Dendritic cell treated with granulocyte-macrophage colony-stimulating factor and Interleukin-4, amounts not matched to agents 40 ng/mL and 50 ng/mL, for 4 days (primary cell): ENCODE measurements around the gene CCDC74B.
"Not testable (repeated sequence)": the region's sequence is repeated elsewhere in the genome, so short reads cannot be mapped to it uniquely, and the experiment has no call there.

Experiments
- H3K27ac Mint-ChIP-seq: one replicate; pipeline ENCODE4 v1.8.0; 2022; ENCODE audit warnings: mild to moderate bottlenecking, mixed read lengths
- H3K27me3 Mint-ChIP-seq: one replicate; pipeline ENCODE4 v1.8.0; 2022; ENCODE audit warnings: mild to moderate bottlenecking, mixed read lengths
- H3K36me3 Mint-ChIP-seq: one replicate; pipeline ENCODE4 v1.8.0; 2022; ENCODE audit warnings: low read depth, mixed read lengths
- H3K4me1 Mint-ChIP-seq: one replicate; pipeline ENCODE4 v1.8.0; 2022; ENCODE audit warnings: low read depth, mixed read lengths
- H3K4me3 Mint-ChIP-seq: one replicate; pipeline ENCODE4 v1.8.0; 2022; ENCODE audit warnings: mild to moderate bottlenecking, moderate library complexity, mixed read lengths
- H3K9me3 Mint-ChIP-seq: one replicate; pipeline ENCODE4 v1.8.0; 2022; ENCODE audit warnings: mixed read lengths
- intact Hi-C: fragments of 100-400 bp; cut with micrococcal nuclease; formaldehyde crosslinking; loops from one replicate; pipeline ENCODE4 v1.15.0; 2022

Gene CCDC74B

DNA sequence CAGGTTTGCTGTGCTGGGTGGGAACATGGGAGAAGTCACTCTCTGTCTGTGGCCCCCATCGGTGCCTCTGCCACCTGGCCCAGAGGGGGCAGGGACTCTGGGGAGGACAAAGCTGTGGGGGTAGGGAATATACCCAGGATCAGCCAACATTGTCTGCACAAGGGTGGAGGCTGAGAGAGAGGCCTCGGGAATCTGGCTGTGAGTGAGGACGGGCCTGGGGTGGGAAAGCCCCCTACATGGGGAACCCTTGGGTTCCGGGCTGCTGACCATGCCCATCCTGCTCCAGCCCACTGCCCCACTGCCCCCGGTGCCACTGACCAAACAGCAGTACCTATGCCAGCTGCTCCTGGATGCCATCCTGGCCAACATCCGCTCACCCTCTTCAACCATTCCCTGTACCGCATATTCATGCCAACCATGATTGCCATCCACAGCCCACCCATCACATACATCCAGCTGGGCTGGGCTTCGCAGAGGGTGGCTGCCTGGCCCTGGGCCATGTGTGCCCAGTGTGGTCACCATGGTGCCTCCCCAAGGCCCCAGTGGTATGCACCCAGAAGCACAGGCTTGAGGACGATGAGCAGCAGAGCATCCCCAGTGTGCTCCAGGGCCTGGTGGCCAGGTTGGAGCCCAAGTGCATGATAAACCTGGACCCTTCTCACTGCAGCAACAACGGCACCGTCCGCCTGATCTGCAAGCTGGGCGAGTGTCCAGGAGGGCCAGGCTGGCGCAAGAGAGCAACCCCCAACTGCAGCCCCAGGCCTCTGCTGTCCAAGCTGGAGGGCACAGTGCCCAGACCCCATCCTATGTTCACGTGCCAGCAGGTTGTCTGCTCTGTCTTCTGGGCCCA is 9.0 kb downstream of the CCDC74B start:
- intact Hi-C loops: no loop called here
- Mint-ChIP-seq H3K4me1 (no peaks in the 10 kb centered on the region), H3K27me3 (peaks cover 2% of the 10 kb centered on the region), H3K27ac (no peak overlapping the region), H3K36me3 (no peaks in the 10 kb centered on the region), H3K4me3 (no peak overlapping the region), H3K9me3 (no peaks in the 10 kb centered on the region)

DNA sequence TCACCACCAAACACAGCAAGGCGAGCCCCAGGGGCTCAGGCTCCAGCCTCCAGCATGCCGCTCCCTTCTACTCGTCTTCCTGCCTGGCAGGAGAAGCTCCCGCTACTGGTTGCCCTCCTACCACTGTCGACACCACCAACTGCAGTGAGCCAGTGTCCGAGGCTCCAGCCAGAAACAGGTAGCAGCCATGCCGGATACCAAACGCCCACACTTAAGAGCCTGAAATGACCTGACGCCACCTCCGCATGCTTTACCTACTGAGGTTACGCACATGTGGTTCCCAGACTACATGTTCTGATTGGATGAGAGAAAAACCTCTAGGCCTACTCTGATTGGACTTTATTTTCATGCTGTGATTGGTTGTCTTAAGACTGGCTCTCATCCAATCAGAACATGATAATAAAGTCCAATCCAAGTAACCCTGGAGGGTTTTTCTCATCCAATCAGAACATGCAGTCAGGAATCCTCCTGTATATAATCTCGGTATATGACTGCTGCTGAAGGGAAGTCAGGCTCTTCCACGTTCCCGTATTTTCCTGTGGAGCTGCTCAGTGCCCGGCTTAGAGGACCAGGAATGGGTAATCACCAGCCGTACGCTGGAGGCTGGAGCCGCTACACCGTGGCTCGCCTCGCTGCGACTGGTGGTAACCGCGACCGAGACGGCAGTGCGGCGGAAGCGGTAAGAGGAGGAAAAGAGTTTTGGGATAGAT is 15.6 kb downstream of the CCDC74B start, which contains the start of gene POTEF:
TSS of gene POTEF (minus strand) at position 103 of the 710 bp plus-strand sequence. CDS start 8,707 bp downstream, outside the sequence.
- H3K27ac Mint-ChIP-seq, H3K4me3 Mint-ChIP-seq, intact Hi-C loops, H3K4me1 Mint-ChIP-seq, H3K36me3 Mint-ChIP-seq, H3K27me3 Mint-ChIP-seq, H3K9me3 Mint-ChIP-seq: not testable (repeated sequence)

DNA sequence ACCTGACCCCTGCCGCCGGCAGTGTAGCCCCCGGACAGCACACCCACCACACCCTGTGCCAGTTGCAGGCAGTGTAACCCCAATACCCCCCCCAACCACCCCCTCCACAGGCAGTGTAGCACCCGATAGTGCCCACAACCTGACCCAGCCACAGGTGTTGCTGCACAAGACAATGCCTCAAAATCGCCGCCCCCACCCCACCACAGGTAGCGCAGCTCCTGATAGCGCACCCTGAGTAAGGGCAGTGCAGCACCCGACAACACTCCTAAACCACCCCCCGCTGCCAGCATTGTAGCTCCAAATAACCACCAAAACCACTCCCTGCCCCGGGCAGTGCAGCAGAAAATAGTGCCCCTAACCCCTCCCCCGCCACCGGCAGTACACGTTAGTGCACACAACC is 16.4 kb downstream of the CCDC74B start:
- H3K27me3 Mint-ChIP-seq, intact Hi-C loops, H3K4me3 Mint-ChIP-seq, H3K9me3 Mint-ChIP-seq, H3K36me3 Mint-ChIP-seq, H3K27ac Mint-ChIP-seq, H3K4me1 Mint-ChIP-seq: not testable (repeated sequence)

DNA sequence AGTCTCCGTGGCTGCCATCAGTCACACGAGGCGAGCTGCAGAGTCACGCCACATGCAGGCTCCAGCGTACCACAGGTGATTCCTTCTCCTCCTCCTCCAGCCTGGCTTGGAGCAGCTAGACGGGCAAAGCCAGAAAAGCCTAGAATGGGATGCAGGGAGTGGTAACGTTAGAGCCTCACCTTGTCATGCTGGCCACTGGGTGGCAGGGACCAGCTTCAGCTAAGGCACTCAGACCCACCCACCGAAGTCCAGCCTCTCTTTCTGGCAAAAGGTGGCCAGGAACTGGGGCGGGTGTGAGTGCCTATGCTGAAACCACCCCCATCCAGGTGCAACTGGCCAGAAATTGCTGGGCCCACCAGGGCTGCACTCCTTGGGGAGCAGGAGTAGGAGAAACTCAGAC is 17.2 kb downstream of the CCDC74B start:
- H3K27ac Mint-ChIP-seq, H3K4me3 Mint-ChIP-seq, intact Hi-C loops, H3K9me3 Mint-ChIP-seq, H3K4me1 Mint-ChIP-seq, H3K27me3 Mint-ChIP-seq, H3K36me3 Mint-ChIP-seq: not testable (repeated sequence)

DNA sequence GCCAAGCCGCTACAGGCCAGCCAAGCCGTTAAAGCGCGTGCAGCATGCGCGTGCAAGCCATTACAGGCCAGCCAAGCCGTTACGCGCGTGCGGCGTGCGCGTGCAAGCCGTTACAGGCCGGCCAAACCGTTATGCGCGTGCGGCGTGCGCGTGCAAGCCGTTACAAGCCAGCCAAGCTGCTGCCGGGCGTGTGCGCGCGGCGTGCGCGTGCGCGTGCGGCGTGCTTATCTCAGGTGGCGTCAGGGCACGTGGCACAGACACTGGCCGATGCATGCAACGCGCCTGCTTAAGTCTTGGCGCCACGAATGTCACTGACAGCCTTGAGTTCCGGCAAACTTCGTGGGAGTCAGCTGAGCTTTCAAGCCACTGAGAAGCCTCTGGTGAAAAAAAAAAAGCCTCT is 24.0 kb downstream of the CCDC74B start:
- H3K27me3 Mint-ChIP-seq, H3K9me3 Mint-ChIP-seq, H3K27ac Mint-ChIP-seq, H3K4me1 Mint-ChIP-seq, H3K36me3 Mint-ChIP-seq, H3K4me3 Mint-ChIP-seq, intact Hi-C loops: not testable (repeated sequence)

DNA sequence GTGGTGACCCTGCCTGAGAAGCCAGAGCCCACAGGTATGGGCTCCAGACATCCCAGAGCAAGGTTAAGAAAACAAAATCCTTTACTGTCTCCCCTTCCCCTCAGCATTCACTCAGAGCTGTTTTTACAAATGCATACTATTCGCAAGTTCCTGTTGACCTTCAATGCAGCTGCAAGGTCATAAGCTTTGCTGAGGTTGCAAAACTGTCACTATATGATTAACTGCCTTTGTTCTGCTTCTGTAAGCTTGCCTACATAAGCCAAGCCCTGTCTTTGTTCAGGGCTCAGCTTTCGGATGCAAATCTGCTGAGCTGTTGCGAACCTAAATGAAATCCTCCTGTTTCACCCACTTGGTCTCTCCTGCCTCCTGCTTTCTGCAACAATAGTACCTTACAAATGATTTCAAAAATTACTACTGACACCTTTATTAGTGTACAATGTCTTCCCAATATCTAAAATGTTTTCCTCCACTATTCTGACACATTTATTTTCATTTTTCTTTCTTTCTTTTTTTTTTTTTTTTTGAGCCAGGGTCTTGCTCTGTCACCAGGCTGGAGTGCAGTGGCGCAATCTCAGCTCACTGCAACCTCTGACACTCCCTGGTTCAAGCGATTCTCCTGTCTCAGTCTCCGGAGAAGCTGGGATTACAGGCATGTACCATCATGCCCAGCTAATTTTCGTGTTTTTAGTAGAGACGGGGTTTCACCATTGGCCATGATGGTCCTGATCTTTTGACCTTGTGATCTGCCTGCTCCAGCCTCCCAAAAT is 42.1 kb downstream of the CCDC74B start:
- H3K36me3 Mint-ChIP-seq, H3K27ac Mint-ChIP-seq, H3K9me3 Mint-ChIP-seq, H3K4me3 Mint-ChIP-seq, H3K4me1 Mint-ChIP-seq, H3K27me3 Mint-ChIP-seq, intact Hi-C loops: not testable (repeated sequence)
